ENCODE measurements around the gene ELOVL6.
"Not testable (repeated sequence)": the region's sequence is repeated elsewhere in the genome, so short reads cannot be mapped to it uniquely, and the experiment has no call there.

Gene ELOVL6

DNA sequence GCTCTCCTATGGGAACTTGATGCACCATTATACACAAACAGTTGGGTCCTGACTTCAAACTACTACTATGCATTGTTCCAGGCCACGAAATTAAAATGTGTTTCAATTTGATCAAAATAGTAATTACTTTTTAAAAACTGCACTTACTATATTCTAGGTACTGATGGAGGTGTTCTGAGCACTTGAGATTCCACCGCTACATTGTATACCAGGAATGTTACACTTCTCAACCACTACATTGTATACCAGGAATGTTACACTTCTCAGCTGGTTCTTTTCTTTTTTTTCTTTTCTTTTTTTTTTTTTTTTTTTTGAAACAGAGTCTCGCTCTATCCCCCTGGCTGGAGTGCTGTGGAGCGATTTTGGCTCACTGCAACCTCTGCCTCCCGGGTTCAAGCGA is 77.9 kb downstream of the ELOVL6 start:
- no peak for DNase-seq

DNA sequence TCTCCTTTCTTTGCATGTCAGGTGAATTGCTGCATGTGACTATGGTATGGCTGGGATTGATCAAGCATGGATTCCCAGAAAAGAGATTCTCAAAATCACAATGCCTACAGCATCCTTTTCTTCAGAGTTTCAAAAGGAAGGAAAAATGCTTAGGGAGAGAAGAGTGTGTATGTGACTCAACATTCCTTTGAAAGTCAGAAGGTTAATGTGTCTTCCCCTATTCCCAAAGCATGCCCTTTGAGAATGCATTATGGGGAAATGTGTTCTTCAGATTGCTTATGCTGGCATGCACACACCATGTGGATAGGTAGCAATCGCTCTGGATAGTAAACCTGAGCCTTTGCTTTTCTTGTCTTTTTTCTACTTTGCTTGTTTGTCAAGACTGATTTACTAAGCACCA is 78.5 kb downstream of the ELOVL6 start:
- no peak for DNase-seq

DNA sequence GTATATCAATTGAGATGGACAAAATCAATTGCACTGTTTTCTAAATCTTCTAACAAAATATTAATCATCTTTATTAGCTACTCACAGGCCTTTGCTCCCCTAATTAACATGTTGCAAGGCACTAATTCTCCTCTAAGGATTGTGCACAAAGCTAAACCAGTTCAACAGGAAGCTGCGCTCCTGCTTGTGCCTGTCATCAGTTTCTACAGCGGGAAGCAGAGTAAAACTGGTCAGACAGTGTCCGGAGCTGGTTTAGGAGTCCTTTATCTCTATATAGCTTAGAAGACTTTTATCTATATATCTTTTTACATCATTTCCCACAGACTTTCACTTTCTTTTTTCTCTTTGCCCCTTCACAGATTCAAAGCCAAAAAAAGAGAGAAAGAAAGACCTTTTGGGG is 79.1 kb downstream of the ELOVL6 start:
- no peak for DNase-seq

DNA sequence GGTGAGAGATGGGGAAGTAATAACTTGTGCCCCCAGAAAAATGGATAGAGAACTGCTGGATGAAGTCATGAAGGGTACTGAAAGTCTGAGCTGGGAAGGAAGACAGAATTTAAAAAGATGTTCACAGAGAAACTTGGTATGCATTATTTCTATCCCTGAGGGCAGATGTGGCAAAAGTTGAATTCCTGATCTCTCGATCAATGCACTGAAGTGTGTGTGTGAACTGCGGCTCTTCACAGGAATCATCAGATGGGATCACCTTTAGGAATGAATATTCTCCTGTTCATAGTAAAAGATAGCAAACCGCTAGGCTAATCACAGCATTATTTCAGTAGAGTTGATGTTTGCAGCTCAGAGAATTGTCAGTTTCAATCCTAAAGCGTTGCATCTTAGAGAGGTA is 86.4 kb downstream of the ELOVL6 start:
- DNase-seq, result no peak

DNA sequence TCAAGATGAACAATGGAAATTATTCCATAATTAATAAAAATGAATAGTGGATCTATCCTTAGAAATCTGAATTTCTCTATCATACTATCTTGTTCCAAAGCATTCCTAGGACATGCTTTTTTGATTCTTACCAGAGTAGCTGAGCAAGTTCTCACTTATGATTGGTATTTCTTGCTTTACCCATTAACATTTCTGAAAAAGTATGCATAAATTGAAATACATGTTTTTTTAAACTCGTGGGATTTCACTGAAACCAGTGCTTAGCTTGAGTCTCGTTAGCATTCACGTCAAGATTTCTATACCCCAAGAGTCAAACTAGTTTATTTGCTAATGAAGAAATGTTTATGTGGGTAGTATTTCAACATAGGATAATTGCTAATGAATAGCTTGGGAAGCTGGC is 89.0 kb downstream of the ELOVL6 start:
- DNase-seq, result no peak

DNA sequence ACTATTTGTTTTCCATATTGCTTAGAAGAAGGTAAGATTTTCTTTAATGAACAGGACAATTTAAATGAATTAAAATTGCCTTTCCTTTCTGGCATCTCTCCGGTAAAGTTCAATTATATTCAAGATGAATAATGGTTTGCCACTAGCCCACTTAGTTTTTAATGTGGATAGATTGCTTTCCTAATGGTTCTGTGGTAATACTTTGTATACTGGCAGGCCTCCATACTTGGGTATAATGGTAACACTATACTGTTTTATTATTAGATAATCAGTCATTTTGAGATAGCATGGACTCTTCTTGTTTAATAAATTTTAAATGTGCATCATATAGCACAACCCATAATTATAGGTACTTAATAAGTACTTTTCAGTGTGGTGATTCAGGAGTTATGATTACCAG is 89.5 kb downstream of the ELOVL6 start:
- no peak for DNase-seq

DNA sequence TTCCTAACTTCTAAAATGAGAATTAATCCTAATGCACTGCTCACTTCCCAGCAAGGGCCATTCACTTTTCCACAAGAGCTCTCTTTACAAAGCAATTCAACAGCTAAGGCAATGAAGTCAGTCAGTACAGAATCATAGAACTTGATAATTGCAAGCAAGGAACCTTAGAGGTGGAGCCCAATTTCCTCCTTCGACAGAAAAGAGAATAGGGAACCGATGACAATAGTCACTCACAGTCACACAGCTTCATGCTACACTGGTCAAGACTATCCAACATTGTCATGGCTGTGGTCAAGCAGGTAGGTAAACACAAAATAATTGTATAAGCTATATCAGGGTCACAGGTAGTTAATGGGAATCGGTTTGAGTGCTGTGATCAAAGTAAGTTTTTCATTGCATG is 90.0 kb downstream of the ELOVL6 start:
- no peak for DNase-seq

DNA sequence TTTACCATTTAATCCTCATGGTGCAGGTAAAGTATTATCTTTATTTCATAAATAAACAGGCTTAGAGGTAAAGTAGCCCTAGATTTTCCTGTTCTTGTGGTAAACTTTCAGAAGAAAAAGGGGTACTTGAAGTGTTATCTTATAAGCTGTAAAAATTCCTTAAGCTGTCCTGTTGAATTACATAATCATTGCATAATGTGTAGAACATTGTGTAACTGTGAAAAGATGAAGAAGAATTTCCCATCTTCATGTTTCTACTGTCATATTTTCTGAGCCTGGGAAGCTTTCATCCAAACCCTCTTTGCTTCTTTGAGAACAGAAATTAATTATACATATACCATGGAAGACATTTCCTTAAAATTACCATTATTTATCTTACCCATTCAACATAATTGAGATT is 90.5 kb downstream of the ELOVL6 start:
- DNase-seq, result no peak

DNA sequence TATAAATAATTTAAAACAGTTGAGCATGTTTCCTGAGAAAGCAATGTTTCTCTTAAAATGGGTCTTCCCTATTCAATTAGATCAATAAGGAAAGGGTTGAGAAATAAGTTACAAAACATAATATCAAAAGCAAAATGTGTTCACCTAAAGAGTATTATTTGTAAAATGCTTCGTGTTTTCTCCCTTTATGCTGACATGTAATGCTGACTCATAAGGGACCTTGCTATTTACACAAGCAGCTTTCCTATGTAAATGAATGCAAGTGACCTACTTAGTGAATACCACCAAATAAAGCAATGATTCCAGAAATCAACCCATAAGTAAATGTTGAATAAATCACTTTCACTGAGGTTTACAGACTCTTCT is 91.5 kb downstream of the ELOVL6 start:
- DNase-seq, result no peak

DNA sequence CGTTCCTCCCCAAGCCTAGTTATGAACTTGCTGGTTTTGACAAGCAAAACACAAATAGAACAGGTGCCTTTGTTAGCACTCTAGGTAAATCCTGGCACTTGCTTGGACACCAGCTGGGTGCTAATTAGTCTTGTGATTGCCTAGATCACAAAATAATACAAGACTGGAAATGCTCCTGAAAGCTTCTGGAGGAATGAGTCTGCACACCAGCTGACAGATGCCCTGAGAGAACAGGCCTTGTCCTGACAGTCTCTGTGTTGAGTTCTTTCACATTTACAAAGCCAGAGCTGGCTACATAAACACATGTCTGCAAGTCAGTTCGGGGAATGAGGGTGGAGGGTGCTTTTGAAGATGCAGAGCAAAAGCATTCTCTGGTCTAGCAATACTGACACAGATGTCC is 93.8 kb downstream of the ELOVL6 start:
- no peak for DNase-seq

DNA sequence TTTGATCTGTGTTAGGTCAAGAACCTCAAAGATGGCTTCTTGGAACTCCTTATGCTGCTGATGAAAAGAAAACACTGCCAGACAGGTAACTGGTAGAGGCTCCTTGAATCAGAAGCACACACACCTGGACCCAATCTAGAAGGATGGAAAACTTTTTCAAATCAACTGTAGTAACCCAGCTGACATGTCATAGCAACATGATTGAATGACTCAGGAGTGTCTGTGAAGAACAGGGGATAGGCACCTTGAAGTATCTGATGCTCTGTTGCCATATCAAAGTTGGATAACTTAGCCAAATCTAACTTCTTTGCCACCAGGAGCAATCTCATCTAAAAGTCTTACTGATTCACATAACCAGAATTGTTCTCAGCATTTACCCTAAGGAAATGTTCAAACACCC is 98.8 kb downstream of the ELOVL6 start:
- DNase-seq, result no peak

DNA sequence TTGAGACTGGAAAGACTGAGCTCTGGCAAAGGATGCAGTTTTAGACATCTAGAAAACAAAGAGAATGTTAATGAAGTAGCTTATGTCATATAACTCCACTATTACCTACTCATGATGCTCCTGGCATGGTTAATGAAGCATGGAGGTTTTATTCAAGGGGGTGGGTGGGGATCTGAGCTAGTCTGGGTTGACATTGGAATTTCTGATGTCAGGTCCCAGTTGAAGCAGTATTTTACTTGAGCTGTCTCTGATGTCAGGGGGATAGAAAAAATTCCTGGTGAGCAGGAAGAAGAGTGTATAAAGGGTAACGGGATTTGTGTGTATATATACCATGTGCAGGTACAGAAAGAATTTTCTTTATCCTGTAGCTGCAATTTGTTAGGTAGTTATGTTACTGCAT is 102.0 kb downstream of the ELOVL6 start:
- DNase-seq, result no peak

DNA sequence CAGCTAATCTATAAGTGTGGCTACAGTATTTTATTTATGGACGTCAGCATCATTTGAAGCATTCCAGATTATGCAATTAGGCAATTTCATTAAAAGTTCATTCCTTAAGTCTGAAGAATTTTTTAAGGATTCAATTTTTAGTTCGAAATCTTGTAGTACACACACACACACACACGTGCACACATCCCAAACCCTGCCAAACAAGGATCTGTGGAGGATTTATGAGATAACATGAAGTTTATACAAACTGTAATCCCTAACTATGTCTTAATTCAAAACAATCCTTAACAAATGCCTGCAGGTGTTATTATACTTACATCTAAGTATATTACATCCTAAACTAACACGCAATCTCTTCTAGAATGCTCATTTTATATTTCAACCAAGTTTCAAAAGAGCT is 105.8 kb downstream of the ELOVL6 start:
- no peak for DNase-seq

DNA sequence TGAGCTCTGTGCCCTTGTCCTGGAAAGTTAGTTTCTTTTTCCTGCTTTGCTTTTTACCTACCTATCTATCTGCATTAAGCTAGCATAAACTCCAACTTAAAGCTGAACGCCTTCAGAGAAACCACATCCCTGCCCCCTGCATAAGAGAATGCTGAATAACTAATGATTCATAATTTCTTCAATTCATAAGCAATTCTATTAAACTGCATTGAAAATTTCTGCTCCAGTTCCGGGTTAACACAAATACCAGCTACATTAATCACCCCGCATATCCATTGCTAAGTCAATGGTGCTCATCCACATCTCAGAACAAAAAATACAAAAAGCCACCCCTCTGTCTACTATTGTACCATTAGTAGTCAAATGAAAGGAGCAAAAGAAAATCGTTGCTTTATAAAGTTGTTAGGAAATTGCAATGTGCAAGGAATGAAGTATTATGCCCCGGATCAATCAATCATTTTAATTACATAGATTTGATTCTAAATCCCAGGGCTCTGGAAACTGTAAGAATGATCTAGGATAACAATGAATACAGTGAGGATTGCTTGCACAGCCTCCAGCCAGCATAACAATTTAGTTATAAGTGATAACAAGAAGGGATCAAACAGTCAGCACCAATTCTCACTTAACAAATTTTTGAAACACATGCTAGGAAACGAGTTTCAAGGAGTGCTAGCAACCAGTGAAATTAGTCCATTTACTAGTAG is 106.8 kb downstream of the ELOVL6 start:
- DNase-seq, result no peak

DNA sequence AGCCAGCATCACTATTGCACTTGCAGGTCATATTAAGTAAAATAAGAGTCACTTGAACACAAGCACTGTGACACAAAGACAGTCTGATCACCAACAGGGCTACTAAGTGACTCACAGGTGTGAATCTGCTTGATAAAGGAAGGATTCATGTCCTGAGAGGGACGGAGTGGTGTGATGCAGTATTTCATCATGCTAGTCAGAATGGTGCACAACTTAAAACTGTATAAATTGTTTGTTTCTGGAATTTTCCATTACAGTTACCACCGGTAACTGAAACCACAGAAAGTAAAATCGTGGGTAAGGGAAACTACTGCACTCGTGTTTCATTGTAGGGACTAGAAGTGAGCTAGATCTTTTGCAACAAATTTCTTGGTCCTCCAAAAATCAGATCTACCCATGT is 109.7 kb downstream of the ELOVL6 start:
- no peak for DNase-seq

DNA sequence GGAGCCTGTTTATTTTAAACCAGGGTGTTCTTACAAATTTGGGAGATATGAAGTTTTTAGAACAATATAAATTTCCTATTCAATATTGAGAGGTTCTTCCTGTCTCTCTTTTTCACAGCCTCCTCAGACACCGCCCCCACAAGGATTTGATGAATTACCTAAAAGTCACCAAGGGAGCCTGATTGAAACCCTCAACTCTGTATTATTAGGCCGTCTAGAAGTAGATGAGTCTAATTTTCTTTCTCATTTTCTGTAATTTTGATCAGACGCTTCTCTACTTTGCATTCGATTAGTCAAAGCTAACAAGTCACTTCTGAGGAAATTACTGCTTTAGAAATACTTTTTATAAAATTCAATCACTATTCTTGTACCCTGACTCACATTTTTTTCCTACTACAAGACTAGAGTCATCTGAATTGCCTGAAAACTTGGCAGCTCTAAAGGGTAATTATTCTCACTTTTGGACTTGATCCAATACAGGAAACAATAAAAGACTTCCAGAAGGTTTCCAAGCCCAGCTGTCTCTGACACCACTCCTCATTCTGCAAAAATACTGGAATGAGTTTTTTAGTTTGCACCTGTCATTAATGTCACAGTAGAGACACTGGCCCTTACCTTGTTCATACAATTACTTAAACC is 111.2 kb downstream of the ELOVL6 start:
- DNase-seq, result no peak

DNA sequence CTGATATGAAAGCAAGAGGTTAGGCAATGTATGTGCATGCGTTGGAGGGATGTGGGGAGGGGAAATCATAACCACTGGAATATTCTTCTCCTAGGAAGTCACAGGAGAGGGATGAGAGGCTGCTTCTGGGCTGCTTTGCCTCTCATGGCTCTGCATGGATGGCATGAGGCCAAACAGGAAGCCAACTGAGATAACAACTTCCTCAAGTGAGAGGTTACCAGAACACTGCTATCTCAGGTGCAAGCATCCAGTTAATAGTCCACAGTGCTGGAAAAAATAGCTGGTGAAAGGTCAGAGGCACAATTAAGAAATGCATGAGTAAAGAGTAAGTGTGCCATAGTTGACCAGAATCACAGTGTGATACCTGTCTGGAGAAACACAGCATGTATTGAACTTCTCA is 113.3 kb downstream of the ELOVL6 start:
- peak; percentile 25 to 45 for DNase-seq

DNA sequence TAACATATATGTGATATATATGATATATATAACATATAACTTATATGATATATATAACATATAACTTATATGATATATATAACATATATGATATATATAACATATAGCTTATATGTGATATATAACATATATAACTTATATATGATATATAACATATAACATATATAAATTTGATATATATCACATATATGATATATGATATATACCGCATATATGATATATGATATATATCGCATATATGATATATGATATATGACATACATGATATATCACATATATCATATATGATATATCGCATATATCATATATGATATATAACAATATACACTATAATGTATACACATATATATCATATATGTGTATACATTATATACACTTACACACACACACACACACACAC is 114.3 kb downstream of the ELOVL6 start:
- no peak for DNase-seq

DNA sequence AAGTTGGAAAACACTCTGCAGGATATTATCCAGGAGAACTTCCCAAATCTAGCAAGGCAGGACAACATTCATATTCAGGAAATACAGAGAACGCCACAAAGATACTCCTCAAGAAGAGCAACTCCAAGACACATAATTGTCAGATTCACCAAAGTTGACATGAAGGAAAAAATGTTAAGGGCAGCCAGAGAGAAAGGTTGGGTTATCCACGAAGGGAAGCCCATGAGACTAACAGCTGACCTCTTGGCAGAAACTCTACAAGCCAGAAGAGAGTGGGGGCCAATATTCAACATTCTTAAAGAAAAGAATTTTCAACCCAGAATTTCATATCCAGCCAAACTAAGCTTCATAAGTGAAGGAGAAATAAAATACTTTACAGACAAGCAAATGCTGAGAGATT is 120.3 kb downstream of the ELOVL6 start:
- not testable (repeated sequence) for DNase-seq

DNA sequence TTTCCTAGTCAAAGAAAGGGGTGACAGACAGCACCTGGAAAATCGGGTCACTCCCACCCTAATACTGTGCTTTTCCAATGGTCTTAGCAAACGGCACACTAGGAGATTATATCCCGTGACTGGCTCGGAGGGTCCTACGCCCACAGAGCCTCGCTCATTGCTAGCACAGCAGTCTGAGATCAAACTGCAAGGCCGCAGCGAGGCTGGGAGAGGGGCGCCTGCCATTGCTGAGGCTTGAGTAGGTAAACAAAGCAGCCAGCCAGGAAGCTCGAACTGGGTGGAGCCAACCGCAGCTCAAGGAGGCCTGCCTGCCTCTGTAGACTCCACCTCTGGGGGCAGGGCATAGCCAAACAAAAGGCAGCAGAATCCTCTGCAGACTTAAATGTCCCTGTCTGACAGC is 121.6 kb downstream of the ELOVL6 start:
- DNase-seq, result not testable (repeated sequence)

DNA sequence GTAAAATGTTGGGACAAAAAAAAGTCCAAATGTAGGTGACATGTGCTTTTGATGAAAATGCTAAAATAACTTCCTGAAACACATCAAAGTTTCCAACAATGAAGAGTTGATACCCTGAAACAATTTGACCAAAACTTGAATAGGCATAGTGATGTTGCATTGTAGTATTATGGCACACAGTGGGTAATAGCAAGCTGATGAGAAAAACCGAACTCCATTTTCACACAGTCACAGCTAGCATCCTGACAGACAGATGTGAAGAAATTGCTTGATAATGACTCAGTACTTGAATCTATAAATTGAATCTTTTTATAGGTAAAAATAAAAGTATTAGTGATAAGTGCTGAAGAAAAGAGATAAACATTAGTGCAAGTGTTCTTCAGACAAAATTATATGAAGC is 122.5 kb downstream of the ELOVL6 start:
- DNase-seq, result no peak

DNA sequence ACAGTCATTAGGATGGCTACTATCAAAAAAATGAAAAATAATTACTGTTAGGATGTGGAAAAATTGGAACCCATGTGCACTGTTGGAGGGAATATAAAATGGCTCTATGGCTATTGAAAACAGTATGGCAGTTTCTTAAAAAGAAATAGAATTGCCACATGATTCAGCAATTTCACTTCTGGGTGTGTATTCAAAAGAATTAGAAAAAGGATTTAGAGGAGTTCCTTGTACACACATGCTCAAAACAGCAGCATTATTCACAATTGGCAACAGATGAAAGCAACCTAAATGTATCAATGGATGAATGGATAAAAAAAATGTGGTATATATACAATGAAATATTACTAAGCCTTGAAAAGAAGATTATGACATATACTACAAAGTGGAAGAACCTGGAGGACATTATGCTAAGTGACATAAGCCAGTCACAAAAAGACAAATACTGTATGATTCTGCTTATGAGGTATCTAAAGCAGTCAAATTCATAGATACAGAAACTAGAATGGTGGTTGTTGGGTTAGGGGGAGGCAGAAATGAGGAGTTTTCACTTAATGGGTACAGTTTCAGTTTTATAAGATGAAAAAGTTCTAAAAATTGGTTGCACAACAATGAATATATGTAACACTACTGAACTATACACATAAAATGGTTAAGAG is 123.2 kb downstream of the ELOVL6 start:
- no peak for DNase-seq

DNA sequence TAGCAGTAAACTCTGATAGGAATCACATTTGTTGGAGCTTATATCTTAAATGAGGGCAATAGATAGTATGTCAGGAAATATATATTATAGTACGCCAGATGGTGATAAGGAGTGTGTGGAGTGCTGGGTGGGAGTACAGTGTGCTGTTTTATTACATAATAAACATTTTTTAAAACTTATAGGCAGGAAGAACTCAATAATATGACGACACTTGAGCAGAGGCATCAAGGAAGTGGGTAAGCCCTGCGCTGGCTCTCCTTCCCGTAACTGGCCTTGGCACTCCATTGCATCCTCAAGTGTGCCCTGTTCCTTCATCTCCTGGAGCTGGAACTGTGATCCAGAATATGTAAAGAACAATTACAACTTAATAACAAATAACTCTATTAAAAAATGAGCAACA is 123.8 kb downstream of the ELOVL6 start:
- DNase-seq, result no peak

DNA sequence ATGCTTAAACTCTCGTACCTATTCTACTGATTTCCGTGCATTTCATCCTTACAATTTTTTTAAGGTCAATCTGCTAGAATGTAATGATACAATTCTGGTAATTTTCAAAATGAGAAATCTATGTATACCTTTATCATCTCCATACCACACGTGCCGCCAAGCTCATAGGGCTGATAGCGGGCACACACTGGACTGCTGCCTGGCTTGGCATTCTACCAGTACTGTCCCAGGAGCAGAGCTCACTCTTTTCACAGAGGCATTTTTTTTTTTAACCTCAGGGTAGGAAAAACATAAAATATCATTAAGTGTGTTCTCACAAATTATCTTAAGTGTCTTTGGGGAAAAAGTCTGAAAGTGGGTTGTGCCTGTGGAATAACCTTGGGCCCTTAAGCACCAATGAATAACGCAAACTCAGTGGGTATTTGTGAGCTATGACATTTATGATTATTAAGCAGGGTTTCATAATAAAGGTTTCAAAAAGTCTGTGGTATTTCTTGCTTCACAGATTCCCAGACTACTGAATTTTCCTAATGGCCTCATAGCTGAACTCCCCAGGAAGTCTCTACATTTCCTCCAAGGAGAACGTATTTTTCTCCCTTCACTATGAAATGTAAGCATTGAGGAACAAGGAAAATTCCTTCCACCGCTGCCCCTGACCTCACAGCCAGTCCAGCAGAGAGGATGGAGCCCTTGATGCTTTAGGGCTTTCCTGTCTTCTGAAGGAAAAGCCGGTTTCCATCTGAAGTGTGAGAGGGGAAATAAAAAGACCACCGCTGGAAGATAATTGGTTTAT is 125.2 kb downstream of the ELOVL6 start:
- DNase-seq, result no peak
